Testis (tissue), 5 donors: ENCODE measurements around the gene PLPP2. TPM values are rescaled to one million over a fixed set of nuclear protein-coding genes. Genes with fewer than 3 reads are reported as not detected.

Experiments used
- DNase-seq: peaks from one replicate; pipeline ENCODE4 v3.0.0-alpha.2; 2019
- H3K27ac ChIP-seq, 2 donors: fragments of 200-600 bp; sonication (generic); one replicate each; pipeline ENCODE4 v1.5.1; 2019
- H3K27me3 ChIP-seq: fragments of 200-600 bp; sonication (generic); one replicate; pipeline ENCODE4 v1.5.1; 2019
- H3K36me3 ChIP-seq: fragments of 200-600 bp; sonication (generic); one replicate; pipeline ENCODE4 v1.5.1; 2017; ENCODE audit warnings: low read depth; ENCODE audit errors: missing control alignments
- H3K4me1 ChIP-seq: fragments of 200-600 bp; sonication (generic); one replicate; pipeline ENCODE4 v1.5.1; 2019
- H3K4me3 ChIP-seq, 2 donors: fragments of 200-600 bp; sonication (generic); one replicate each; pipeline ENCODE4 v1.5.1; 2017 to 2019
- H3K9me3 ChIP-seq: fragments of 200-600 bp; sonication (generic); one replicate; pipeline ENCODE4 v1.5.1; 2017
- POLR2A ChIP-seq: fragments of 450-650 bp; IDR thresholded peaks from one replicate; pipeline ENCODE4 v1.6.1; 2017; ENCODE audit warnings: antibody characterized with exemption, mild to moderate bottlenecking, moderate library complexity
- WGBS, 2 donors: methylation state at CpG; one replicate each; pipeline ENCODE4 v1.1.5; 2018; 5-methylcytosine and 5-hydroxymethylcytosine counted together
- intact Hi-C: fragments of 100-400 bp; cut with DNase I; formaldehyde crosslinking; loops from one replicate; pipeline ENCODE4 v1.15.1; 2023; ENCODE audit warnings: low total_unique reads
- long read RNA-seq, 2 donors: transcript quantifications; one replicate each; lab custom pipeline, GENCODE V29; 2026
- polyA plus RNA-seq: library from polyadenylated mRNA; stranded (reverse); fragments of 350-450 nt; fragmentation: Illumina TruSeq; extraction: RNeasy Lipid Tissue Mini Kit (QIAGEN cat#74804); gene quantifications from one replicate; pipeline ENCODE4 v1.2.3, GENCODE V29; 2014; ENCODE audit warnings: low read depth, low replicate concordance; ENCODE audit not compliant: insufficient read depth
- total RNA-seq, 2 donors: library from RNA; depleted of rRNA; stranded (reverse); fragments of >200 nt; gene quantifications; one replicate each; pipeline ENCODE4 v1.2.3, GENCODE V29; 2016
- TF ChIP-seq, protein P1 (sequence below), 3 experiments: fragments of 450-650 bp in 2 of 3; fragments of 200-600 bp in 1 of 3; sonication (generic) in 1 of 3; IDR thresholded peaks; one replicate each; pipeline ENCODE4 v1.5.1; 2016 to 2019; ENCODE audit warnings: antibody characterized with exemption in 3 of 3, mild to moderate bottlenecking in 2 of 3, moderate library complexity in 1 of 3

PLPP2 gene
- total RNA-seq (10 to 100 TPM; 18.1 to 21.4 TPM), polyA plus RNA-seq (12.0 TPM)
- long read RNA-seq, donor 1, partial matches to known transcripts, result 0 of 1 reads
- long read RNA-seq, donor 1, other reads (novel, unspliced or antisense), result 0 of 1 reads
- long read RNA-seq, donor 2, partial matches to known transcripts, result 0 of 4 reads
- long read RNA-seq, donor 2, other reads (novel, unspliced or antisense), result 0 of 4 reads

DNA sequence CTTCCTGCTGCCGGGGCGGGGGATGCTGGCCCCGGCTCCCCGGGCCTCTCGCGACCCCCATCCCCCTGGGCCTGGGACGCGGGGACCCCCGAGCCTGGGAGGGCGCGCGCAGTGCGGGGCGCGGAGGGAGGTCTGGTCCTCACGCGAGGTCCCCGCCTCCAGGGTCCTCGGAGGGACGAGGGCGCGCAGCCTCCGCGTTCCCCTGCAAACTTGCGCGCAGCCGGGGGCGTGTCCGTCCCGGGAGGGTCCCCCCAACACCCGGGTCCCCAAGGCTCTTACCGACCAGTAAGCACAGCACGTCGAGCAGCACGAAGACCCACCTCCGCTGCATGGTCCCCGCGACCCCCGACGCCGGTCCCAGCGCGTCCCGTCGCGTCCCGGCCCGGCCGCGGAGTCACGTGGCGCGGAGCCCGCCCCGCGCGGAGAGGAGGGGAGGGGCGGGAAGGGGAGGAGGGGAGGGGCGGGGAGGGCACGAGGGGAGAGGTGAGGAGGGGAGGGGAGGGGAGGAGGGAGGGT lies at the start of gene PLPP2:
Gene PLPP2 (minus strand): TSS at position 398 of the 516 bp plus-strand sequence. CDS start 67 bp downstream, at position 331.
- no peak within 1 kb of the TSS for H3K27ac ChIP-seq
- DNase-seq, result peak; percentile 10
- intact Hi-C loops, result no loop called here
- TF ChIP-seq POLR2A, result no peak
- no peaks in the 10 kb centered on the region for H3K27me3 ChIP-seq
- peak within 1 kb of the TSS; percentile 18 to 47 for H3K4me3 ChIP-seq
- 6% methylated on average over 23 of the region's 60 CpGs; no CpG with 5 or more reads in 1 of the 2 donors for WGBS, 2 donors
- peaks cover 11% of the 10 kb centered on the region for H3K4me1 ChIP-seq
- H3K36me3 ChIP-seq, result no peaks in the 10 kb centered on the region
- no peaks in the 10 kb centered on the region for H3K9me3 ChIP-seq

DNA sequence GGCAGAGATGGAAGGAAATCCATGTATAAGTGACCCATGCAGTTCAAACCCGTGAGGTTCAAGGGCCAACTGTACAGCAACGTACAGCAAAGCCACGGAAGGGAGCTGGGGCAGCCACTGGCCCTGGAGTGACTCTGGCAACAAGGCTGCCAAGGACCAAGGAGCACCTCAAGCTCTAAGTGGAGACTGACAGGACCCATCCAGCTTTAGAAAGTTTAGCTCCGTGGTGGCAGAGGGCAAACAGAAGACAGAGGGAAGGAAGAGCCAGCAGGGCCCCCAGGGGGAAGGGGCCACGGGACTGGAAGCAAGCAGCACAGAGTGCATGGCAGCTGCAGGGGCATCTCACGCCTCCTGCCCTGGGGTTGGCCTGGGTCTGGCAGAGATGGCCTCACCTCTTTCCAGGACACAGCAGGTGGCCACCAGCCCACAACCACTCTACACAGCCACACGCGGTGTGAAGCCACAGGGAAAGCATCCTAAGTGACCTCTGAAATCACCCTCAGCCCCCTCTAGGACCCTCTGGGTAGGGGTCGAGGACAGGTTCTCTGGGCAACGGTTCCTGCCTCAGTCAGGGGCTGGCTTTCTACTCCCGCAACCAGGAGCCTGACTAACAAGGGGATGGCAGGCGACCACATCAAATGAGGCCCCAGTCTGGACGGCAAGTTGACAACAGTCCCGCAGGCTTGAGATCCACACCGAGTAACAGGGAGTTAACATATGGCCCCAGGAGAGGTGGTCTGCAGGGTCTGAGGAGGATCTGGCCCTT lies 49.6 kb upstream of the PLPP2 start:
- no peaks in the 10 kb centered on the region for H3K36me3 ChIP-seq
- intact Hi-C loops, result no loop called here
- DNase-seq, result no peak
- H3K4me3 ChIP-seq, result no peak overlapping the region
- WGBS, 2 donors, result 87 to 94% methylated on average over 11 to 15 of the region's 15 CpGs
- no peaks in the 10 kb centered on the region for H3K9me3 ChIP-seq
- no peaks in the 10 kb centered on the region for H3K27me3 ChIP-seq
- no peak for TF ChIP-seq POLR2A
- TF ChIP-seq, protein P1, sequence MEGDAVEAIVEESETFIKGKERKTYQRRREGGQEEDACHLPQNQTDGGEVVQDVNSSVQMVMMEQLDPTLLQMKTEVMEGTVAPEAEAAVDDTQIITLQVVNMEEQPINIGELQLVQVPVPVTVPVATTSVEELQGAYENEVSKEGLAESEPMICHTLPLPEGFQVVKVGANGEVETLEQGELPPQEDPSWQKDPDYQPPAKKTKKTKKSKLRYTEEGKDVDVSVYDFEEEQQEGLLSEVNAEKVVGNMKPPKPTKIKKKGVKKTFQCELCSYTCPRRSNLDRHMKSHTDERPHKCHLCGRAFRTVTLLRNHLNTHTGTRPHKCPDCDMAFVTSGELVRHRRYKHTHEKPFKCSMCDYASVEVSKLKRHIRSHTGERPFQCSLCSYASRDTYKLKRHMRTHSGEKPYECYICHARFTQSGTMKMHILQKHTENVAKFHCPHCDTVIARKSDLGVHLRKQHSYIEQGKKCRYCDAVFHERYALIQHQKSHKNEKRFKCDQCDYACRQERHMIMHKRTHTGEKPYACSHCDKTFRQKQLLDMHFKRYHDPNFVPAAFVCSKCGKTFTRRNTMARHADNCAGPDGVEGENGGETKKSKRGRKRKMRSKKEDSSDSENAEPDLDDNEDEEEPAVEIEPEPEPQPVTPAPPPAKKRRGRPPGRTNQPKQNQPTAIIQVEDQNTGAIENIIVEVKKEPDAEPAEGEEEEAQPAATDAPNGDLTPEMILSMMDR (IDR thresholded peaks at IDR 0.05), result no peak
- no peak overlapping the region for H3K27ac ChIP-seq
- H3K4me1 ChIP-seq, result peaks cover 19% of the 10 kb centered on the region

DNA sequence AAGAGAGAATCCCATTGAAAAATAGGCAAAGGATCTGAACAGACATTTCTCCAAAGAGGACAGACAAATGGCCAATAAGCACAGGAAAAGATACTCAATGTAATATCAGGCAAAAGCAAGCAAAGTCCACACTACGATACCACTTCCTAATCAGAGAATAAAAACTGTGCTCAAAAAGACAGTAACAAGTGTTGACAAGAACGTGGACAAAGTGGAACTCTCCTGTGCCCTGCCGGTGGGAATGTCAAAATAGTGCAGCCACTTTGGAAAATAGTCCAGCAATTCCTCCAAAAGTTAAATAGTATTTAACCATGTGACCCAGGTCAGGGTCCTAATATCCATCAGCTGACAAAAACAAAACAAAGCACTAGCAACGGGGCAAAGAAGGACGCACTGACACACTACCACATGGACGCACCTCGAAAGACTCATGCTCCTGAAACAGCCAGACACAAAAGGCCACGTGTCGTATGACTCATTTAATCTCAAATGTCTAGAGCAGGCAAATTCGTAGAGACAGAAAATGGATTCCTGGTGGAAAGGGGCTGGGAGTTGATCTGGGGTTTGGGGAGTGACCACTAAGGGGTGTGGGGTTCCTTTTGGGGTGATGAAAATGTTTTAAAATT lies 48.2 kb upstream of the PLPP2 start:
- Histone ChIP-seq H3K36me3 (no peaks in the 10 kb centered on the region), H3K27ac (no peak overlapping the region), H3K27me3 (no peaks in the 10 kb centered on the region), H3K4me3 (no peak overlapping the region), H3K9me3 (no peaks in the 10 kb centered on the region), H3K4me1 (peaks cover 21% of the 10 kb centered on the region)
- DNase-seq, result no peak
- 87 to 94% methylated on average over 10 of the region's 10 CpGs for WGBS, 2 donors
- intact Hi-C loops, result no loop called here
- TF ChIP-seq, protein P1 (IDR thresholded peaks at IDR 0.05), result no peak
- TF ChIP-seq POLR2A, result no peak

DNA sequence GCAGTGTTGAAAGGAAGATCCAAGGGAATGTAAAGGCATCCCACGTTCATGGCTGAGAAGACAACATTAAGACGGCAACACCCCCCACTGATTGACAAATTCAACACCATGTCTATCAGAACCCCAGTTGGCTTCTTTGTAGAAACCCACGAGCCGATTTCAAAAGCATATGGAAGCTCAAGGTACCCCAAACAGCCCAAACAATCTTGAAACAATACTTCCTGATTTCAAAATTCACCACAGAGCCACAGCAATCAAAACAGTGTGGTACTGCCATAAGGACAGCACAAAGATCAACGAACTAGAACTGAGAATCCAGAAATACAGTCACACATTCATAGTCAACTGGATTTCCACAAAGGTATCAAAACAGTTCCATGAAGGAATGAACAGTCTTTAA lies 47.2 kb upstream of the PLPP2 start:
- Histone ChIP-seq H3K9me3 (no peaks in the 10 kb centered on the region), H3K36me3 (no peaks in the 10 kb centered on the region), H3K4me1 (peaks cover 20% of the 10 kb centered on the region), H3K27ac (no peak overlapping the region), H3K4me3 (no peak overlapping the region), H3K27me3 (no peaks in the 10 kb centered on the region)
- WGBS, 2 donors, result 85 to 89% methylated on average over 5 of the region's 5 CpGs
- intact Hi-C loops, result no loop called here
- TF ChIP-seq, protein P1 (IDR thresholded peaks at IDR 0.05), result no peak
- no peak for TF ChIP-seq POLR2A
- no peak for DNase-seq

DNA sequence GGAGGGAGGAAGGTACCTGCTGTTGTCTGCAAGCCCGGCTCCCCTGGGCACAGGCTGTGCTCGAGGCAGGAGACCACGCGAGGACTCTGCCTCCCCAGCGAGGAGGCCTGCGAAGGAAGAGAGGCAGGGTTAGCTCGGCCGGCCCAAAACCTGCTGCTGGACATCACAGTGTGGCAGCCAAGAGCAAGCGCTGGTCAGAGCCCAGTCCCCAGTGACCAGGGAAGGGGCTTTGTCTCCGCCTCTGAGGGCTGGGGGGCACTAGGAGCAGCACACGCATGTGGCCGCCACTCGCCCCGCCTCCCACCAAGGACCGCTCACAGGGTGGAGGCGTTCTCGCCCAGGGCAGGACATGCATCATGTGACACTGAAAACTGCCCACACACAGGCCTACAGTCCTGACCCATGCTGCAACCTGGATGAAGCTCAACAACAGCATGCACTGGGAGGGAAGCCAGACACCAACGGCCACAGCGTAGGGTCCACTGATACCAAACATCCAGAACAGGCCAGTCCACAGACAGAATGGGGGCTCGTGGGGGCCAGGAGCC lies 44.9 kb upstream of the PLPP2 start:
- no peak for TF ChIP-seq POLR2A
- TF ChIP-seq, protein P1 (IDR thresholded peaks at IDR 0.05), result no peak
- intact Hi-C loops, result no loop called here
- peak; percentile 25 for DNase-seq
- no peaks in the 10 kb centered on the region for H3K9me3 ChIP-seq
- peaks cover 4% of the 10 kb centered on the region for H3K4me1 ChIP-seq
- 65 to 74% methylated on average over 16 to 20 of the region's 20 CpGs for WGBS, 2 donors
- no peak overlapping the region for H3K4me3 ChIP-seq
- no peak overlapping the region for H3K27ac ChIP-seq
- H3K36me3 ChIP-seq, result no peaks in the 10 kb centered on the region
- H3K27me3 ChIP-seq, result no peaks in the 10 kb centered on the region
